Renal cortical epithelial cell (primary cell): ENCODE data around the gene FAM170B. TPM values are rescaled to one million over a fixed set of nuclear protein-coding genes. Genes with fewer than 3 reads are reported as not detected.

Experiments
- DNase-seq: peaks from one replicate; pipeline ENCODE4 v3.0.0-alpha.2; 2011; ENCODE audit warnings: low read depth
- total RNA-seq: library from RNA; depleted of rRNA; stranded (reverse); fragments of >200 nt; gene quantifications from 2 replicates; pipeline ENCODE4 v1.2.3, GENCODE V29; 2014

The FAM170B gene
- not detected in 2 replicates for total RNA-seq

DNA sequence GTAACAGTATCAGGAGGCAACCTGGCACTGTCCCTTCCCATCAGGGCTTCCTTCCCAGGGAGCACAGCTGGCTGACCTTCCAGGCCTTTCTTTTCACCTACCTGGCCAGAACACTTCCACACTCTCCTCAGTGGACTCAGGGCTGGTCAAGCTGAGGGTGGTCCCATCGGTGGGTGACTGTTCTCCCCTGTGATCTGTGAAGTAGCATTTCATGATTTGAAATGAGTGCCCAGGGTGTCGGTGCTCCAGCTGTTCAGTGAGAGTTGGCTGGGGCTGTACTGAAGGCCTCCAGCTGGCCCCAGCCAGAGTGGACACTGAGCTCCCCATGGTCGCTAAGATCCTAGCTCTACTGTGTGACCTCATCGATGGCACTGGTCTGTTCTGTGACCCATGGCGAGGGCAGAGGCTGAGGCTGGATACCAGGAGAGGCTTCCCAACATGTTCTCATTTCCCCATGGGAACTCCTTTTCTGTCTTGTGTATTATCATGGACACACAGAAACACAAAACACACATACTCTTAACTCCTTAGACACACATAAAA is at the start of gene FAM170B:
FAM170B (minus strand) TSS at position 316 of the 543 bp plus-strand sequence; CDS start at position 213, 103 bp downstream.
- DNase-seq = no peak

DNA sequence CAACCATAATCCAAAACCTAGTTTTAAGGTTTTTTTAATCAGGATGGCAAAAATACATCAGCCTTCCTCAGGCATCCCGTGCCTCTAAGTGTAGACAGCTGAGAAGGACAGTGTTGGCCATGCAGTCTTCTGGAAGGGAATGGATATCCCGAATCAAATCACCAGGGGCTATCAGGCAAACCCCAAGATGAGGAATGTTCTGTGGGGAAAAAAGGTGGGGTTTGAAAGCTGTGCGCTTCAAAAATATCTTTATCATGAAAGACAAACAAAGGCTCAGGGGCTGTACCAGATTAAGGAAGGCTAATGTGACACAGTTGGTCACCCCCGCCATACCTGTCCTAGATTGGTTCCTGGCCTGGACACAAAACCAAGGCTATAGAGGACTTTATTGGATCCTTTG is 49.0 kb upstream of the FAM170B start:
- DNase-seq = no peak

DNA sequence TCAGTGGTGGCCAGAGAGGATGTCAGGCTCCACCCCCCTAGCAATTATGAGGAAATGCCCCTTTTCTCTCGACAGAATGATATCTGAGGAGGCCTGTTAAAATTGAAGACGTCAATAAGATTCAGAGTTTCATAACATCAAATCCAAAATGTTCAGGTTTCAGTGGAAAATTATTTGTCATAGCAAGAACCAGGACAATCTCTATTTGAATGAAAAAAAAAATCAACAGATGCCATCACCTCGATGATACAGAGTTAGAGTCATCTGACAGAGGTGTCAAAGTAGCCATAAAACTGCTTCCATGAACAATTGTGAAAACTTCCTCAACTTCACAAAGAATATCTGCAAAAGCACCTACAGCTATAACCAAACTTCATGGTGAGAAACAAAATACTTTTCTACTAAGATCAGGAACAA is 46.6 kb upstream of the FAM170B start:
- no peak for DNase-seq

DNA sequence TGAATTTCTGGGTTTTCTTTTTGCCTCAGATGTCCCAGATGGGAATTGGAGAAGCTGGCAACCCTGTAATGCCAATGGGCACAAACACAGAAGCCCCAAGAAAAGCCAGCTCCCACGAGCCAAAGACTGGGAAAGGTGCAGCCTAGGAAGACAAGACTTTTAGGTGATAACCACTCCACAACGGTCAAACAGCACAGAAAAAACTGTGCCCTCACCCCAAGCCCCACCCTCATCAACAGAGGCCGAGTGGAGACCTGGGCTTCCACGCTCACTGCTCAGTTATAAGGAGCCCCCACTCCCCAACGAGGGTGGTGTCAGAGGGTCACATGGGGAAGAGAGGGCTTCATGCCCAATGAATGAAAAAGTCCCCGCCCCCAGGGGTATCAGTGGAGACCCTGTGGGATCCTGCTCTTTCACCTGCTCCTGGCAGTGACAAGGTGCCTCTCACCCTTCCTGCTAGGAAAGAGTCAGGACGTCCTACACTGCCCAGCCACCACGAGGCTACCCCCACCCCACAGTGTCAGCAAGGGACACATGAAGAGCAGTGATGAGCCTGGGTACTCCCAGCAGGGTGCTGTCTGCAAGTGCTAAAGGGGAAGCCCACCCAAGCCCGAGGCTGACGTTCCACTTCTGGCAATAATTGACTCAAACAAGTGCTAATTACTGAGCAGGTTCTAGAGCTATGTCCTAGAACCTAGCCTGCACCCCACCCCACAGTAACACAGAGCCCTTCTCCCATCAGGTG is 46.0 kb upstream of the FAM170B start:
- no peak for DNase-seq

DNA sequence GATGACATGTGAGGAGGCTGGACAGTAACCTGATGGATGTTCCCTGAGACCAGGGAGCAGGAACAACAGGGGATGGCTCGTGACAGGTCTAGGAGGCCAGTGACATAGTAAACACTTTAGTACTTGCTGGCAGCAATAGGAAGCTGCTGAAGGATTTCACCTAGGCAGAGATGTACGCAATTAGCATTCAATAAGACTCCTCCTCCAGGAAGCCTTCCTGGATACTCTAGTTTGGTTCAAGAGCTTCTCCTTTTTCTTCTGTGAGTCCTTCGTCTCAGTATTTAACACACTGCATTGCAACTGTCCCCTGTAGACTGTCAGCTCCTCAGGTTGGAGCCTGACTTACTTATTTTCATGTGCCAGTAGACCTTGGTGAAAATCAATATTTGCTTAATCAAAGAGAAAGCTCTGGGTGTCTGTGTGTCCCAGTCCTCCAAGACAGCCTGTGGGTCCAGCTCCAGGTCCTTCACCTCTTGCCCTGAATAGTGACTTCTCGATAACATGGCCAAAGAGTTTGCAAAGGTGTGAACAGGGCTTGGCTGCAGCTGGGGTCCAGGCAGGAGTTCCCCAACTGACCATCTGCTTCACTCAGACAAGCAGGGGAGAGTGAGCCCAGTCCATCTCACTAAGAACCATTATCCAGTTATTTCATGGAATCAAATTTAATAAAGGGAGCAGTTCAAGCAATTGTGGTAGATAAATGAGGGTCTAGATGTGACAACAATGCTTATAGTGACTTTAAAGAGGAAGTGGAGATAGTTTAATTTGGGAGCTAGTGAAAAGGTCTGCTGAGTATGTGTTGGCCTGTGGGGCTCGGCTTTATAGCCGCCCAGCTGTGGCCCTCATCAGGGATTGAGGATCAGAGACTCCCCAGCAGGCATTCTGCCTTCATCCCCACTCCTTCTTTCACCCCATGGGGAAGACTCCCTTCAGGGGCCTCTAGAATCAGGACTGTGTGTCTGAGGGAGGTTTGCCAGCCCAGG is 45.0 kb upstream of the FAM170B start:
- DNase-seq = no peak

DNA sequence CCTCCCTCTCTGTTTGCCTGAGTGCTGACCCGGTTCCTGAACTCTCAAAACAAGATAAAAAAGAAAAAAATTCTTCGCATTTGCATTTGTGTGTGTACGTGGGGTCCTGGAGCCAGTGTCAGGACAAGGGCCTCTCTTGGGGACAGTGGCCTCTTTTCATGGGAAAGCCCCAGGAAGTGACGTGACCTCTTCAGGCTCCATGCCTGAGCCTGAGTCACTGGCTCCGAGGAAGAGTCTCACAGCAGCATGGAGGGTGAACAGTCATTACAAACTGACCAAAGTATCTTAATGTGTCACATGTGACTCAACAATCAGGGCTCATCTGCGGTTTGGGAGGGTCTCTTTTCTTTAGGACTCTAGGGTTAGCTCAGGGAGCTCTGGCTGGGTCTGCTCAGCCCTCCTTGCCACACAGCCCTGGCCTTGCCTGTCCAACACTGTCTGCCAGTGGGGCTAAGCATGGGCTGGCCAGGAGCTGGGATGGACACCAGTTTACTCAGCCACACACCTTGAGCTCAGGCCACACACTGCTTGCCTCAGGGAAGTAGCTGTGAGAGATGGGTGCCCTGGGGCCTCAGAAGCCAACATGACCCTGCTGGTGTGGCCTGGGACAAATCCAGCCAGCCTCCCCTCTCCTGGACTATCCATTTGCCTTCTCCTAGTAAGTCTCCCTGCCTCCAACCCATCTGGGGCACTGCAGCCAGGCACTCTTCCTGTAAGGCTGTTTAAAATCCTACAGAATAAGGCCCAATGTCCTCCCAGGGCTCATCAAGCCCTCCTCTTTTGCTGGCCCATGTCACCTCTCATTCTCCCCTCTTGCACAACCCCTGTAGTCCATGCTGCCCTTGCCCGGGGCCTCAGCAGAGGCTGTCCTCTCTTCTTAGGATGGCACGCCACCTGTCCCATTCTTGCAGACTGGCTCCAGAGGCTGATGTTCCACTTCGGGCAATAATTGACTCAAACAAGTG is 43.9 kb upstream of the FAM170B start:
- DNase-seq = peak; percentile 88

DNA sequence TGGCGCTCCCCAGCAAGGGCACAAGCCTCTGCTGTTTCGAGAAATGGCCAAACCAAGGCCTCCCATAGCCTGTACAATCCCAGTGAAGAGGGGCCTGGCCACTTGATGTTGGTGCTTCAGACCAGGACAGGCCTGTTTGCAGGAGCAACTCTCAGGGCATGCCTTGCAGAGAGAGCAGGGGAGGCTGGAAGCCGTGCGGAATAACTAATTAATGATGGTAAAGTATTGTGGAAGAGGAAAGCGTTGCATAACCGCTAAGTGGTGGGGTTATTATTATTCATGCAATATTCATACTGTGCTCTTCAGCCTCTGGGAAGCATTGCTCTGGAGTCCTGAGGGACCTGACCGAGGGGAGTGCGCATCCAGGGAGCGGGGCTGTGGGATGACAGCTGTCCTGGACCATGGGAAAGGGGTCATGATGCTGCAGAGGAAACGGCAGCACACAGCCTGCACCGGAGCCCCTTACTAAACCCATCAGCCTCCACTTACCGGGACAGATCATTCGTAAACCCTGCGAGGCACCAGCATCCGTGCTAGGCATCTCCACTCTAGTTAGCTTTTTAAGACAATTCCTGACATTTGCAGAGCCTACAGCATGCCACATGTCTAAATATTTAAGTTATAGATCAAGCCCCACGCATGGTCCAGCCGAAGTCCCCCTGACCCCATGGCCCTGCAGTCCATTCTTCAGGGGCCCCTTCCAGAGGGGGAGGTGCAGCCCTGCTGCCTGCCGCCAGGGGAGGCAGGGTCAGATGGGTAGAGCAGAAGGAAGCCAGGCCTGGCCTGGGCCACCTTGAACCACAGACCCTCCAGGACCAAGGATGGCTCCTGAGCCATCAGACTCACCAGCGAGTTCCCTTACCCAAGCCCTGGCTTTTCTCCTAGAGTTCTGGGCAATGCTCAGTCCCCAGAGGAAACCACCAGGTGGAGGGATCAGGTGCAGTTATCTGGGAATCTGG is 42.8 kb upstream of the FAM170B start:
- DNase-seq = no peak

DNA sequence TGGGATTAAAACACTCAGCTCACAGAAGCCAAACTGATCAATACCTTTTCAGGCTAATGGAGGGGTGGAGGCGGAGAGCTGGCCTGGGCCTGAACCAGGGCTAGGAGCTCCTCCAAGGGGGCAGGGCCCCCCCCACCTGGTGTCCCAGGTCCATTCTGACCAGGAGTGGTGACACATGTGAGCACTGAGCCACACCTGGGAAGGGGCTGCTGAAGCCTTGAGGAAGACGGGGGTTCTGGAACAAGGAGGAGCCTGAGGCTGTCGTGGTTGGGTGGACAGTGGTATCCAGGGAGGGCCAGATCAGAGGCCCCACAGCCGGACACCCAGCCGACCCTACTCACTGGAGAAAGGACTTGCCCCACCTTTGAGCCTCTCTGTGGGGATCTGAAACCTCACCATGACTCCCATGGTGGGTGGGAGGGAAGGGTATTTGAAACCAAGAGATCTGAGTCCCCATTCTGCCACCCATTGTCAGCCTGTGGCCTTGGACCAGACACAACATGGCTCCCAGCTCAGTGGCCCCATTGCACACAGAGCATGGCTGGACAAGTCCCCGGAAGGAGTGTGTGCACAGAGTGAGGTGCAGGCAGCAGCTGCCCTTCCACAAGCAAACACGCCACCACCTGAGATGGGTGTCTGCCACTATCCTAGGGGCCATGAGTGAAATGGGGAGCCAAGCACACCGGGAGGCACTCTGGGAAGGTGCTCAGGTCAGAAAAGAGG is 41.9 kb upstream of the FAM170B start:
- no peak for DNase-seq

DNA sequence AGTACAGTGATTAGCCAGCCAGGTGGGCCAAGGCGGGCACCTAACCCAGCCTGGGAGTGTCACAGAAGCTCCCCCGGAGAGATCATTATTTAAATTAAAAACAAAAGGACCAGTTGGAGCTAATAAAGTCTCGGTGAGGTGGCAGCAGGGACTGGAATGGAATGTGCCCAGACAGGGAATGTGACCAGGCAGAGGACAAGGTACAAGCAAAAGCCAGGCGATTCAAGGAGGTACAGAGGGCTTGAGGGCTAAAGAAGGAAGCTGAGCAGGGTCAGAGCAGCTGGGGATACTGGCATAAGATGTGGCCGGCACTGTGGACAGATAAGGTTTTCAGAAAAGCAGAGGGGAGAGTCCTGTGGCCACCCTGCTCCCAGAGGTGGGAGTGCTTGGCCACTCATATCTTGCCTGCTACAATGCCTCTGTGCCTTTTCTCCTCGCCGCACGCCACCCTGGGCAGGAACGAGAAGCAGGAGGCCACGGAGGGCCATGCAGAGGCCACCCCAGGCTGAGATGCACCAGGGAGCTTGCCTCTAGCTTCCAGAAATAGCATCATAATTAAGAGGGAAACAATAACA is 41.2 kb upstream of the FAM170B start:
- DNase-seq = no peak

DNA sequence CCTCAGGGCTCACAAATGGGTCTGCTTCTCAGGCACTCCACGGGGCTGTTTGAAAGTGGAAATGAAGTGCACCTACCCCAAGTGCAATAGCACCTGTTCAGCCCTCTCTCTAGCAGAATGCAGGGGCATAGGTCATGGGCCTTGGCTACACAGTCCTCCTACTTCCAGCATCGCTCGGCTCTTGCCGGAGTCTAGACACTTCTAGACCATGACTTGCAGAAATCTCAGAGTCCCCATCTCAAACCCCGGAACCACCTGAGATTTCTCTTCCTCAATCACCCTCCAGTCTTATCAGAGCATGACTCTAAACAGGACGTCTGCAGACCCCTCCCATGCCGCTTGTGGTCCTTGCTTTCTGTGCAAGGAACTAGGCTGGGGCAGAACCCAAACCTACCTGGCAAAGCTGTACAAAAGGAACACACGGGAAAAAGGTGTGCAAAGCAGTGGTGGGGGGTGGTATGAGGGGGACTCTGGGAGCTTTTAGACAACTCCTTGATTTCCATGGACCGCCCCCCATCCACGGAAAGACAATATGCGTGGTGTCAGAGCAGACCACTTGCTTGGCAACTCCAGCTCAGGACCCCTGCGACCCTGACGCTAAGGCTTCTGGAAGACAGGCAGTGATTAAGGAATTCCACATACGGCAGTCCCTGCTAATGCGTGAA is 40.6 kb upstream of the FAM170B start:
- DNase-seq = no peak

DNA sequence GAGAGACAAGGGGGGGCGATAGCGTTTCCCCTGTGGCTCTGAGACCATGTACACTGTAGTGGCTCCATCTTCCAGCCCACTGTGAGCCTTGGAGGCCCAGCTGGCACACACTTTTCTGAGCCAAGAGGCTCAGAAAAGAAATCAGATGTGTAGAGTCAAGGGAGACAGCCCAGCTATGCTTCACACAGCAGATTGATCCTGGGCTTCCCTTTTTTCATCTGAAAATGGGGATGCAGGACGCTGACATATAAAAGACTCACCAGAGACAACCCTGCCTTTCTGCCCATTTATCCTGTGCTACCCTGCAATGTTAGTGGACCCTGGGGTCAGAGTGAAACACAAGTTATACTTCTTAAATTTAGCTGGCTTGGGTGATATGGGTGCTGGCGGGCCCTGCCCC is 40.0 kb upstream of the FAM170B start:
- no peak for DNase-seq

DNA sequence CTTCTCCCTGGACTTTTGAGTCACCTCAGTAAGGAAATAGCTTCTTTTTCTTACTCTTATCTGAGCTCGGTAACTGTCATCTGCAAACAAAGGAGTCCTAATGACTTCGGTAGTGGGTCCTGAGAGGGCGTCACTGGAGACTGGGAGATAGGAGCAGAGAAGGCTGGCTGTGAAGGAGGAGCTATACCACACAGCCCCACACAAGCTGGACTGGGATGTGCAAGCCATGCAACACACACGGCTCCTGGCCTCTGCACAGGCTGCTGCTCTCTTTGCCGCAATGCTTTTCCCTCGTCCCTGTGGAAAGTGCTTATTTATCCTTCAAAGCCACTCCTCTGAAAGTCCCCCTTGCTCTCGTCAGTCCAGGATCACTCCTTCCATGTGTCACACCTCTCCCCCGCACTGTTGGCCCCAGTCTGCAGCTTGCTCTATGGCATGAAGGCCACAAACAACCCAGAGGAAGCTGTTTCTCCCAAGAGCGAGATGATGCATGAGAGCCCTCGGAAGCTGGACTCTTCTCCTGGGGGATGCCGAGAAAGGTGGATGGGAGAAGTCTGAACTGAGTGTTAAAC is 39.5 kb upstream of the FAM170B start:
- no peak for DNase-seq

DNA sequence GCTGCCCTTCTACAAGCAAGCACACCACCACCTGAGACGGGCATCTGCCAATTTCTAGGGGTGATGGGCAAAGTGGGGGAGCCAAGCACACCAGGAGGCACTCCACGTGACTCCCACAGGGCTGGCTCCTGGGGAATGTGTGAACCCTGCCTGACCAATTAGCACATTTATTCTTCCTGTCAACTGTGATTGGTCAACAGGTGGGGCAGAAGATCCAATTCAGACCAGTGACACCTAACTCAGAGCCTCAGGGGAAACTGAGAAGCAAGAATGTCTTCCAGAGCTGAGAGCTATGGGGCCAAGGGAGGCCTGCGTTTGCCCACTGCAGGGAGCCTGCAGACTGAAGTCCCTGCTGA is 38.9 kb upstream of the FAM170B start:
- no peak for DNase-seq

DNA sequence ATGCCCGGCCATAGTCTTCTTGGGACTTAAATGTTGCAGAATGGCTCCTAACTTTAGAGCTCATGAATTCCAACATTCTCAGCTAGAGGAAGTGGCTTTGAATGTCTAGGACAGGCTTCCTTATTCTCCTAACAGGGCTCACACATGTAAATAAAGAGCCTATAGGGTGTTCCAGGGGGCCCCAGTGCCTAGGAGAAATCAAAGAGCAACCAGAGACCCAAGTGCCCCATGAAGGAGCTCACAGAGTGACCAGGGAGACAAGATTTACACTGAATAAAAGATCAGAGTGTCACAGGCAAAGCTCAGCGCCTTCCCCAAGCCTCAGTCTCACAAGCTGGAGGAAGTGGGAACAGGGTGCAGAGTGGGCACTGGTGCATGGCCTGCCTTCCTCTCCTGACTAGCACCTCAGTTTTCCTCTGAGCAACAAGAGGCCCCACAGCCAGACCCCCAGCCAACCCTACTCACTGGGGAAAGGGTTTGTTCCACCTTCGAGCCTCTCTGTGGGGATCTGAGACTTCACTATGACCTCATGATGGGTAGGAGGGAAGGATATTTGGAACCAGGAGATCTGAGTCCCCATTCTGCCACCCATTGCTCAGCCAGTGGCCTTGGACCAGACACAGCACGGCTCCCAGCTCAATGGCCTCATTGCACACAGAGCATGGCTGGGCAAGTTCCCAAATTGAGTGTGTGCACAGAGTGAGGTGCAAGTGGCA is 38.4 kb upstream of the FAM170B start:
- DNase-seq = no peak

DNA sequence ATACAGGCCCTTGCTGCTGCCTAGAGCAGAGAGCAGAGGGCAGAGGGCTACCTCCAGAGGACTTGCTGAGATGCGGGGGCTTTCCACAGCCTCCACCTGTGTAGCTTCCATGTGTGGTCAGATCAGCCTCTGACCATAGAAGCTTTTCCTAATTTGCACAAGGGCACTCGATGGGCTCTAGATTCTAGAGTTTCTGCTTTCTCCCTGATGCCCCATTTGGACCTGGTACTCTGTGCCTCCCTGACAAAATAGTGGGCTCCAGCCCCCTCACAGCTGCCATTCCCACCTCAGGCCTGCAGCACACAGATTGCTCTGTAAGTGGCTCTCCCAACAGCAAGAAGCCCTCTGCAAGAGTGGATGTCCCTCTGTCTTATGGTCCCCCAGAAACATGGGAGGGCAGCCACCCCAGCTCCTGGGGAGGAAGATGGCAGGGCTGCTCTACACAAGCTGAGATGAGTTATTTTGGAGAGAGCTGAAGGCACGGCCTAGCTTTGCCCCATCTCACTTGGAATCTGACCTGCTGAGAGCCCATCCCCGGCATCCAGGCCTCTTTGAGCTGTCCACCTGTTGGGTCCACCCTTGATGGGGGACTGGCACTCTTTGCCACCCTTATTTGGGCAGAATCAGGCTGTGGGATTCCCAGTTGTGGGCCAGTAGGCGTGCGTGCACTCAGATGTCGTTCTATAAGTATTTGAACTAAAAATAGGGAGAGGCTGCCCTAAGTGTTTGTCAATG is 37.7 kb upstream of the FAM170B start:
- no peak for DNase-seq

DNA sequence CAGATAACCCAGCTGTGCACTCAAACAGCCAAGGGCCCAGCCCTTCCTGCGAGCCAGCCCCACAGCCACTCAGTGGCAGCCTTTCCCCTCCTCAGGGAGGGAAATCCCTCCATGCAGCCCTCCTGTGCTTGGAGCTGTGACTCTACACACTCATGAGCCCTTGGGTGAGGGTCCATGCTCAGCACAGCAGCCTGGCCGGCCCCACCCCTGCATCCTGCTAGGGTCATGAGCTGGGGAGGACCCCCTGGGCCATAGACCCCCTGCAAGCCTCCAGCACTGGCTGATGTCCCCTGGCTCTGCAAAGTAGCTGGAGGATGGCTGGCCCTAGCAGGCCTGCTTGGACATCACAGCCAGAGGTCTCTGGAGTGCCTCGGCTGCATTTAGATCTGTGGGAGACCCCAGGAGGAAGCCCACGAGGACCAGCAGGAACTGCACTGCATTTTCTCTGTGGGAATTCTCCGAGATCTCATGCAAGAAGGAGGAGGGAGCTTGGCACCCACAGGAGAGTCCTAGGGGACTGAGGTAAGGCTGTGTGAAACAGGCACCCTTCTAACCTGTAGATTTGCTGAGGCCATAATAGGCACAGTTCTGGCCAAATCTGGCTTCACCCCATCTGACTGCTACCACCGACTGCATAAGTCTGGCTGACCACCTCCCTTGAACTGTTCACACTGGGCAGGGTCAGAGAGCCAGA is 37.0 kb upstream of the FAM170B start:
- DNase-seq = no peak
